VCaP (cell line): ENCODE results near the gene CIBAR2.

Source experiments
- H3K27ac ChIP-seq: fragments of 450-650 bp; 2 replicates; pipeline ENCODE4 v1.5.1; 2017
- CTCF ChIP-seq: fragments of 450-650 bp; conservative IDR thresholded peaks from 2 replicates; pipeline ENCODE4 v1.5.1; 2017; ENCODE audit warnings: mild to moderate bottlenecking, moderate library complexity

Gene CIBAR2

DNA sequence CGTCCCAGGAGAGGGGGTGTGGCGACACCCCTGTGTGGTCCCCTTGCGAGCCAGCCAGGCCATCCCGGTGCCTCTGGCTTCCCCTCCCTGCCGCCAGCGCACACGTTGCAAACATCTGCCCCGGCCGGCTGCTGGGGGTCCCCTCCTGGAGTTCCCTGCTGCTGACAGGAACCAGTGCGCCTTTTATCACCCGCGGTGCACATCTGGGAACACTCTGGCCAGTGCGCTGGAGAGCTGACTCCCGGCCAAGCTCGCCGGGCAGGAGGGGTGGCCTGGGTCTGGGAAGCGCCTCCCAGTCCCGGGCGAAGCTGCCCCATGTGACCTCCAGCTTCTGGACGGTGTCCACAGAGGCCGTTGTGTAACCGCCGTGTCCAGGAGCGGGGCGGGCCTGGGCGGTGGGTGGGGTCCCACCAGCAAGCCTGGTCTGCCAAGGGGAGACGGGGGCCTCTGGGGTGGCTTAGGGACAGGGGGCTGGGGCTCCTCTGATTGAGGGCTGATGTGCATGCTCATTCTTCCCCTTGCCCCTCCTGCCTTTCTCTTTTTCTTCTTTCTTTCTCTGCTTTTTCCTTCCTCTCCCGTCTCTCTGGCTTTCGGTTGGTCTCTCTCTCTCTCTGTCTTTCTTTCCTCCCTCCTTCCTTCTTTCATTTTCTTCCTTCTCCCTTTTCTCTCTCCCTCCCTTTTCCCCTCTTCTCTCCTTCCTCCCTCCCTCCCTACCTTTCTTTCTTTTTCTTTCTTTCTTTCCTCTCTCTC lies 25.2 kb upstream of the CIBAR2 start:
- peak overlapping the region; percentile 7; the same call in 1 of the 2 replicates for H3K27ac ChIP-seq
- TF ChIP-seq CTCF, result no peak

DNA sequence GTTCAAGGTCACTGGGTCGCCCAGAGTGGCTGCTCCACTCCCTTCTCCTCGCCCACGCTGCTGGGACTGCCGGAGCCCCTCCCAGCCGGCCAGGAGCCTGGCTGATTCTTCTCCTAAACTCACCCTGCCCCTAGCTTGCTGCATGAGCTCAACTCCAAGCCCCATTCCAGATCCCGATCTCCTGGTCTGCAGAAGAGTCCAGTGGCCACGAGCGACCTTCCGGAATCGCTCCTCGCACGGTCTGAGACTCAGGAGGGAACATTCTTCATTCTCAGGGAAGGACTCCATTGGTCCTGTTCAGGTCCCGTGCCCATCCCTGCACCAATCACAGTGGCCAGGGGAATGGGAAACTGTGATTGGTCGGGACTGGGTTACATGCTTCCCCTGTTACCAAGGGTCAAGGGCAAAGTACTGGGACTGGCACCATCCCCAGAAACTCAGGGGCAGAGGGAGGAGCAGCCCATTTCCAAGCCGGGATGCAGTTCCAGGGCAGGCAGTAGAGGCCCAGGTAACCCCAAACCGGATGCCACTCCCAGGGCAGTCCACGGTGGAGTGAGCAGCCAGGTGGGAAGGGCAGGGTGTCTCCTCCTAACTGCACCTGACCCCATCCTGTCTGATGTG lies 24.5 kb upstream of the CIBAR2 start:
- TF ChIP-seq CTCF, result no peak
- no peak overlapping the region for H3K27ac ChIP-seq

DNA sequence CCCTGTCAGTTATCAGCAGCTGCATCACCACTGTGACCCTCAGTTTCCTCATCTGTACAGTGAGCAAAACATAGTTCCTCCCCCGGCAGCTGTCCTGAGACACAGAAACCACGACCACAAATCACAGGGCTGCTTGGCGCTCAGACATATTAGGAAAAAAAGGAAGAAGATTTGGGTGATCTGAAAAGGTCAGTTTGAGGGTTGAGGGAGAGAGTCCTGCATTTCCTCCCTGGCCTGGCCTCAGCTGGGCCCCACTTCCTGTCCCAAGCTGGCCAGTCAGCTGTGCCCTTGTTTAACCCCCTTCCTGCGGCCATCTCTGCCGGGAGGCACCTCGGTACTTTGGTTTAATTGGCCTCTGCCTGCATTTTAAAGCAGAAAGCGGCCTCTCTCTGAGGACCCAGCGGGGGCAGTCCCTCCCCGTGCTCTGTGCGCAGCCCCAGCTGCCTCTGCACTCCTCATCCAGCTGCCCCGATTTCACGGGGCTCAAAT lies 24.0 kb upstream of the CIBAR2 start:
- H3K27ac ChIP-seq, result no peak overlapping the region
- no peak for TF ChIP-seq CTCF

DNA sequence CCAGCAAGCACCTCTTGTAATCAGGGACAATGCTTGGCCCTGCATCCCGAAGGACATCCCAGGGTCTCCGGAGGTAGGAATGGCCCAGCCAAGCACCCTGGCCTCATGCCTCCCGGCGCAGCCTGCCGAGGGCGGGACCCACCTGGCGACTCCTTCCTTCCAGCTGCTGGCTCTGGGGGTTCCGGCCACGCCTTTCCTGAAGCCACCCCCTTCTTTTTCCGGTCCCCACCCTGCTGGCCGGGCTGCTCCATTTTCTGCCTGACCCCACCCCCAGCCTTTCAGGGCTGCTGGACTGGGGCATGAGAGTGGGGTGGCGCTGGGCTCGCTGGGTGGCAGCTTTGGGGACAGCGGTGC lies 22.5 kb upstream of the CIBAR2 start:
- no peak overlapping the region for H3K27ac ChIP-seq
- TF ChIP-seq CTCF, result no peak

DNA sequence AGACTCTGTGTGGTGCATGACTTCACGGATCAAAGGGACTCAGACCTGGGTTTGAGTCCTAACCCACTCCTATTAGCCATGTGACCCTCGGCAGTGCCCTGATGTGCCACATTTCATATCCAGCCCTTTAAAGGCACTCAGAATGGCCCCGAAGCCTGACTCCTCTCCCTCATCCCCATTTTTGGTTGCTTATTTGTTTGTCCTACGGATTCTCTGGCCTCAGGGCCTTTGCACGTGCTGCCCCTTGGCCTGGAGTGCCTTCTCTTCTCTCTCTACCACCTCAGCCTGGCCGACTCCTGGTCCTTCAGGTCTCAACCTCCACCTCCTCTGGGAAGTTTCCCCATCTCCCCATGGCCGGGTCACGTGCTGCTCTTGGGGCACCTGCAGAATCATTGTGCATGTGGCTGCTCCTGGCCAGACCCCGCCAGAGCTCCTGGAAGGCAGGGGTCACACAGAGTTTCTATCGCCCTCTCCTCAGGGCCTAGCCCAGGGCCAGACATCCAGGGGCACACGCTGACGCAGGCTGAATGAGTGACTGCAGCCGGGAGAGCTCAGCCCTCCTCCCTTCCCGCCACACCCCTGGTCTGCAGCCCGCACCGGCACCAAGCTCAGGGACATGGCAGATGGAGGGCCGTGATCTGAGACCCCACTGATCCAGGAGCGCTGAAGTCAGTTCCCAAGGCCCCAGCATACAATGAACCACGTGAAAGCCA lies 22.0 kb upstream of the CIBAR2 start:
- no peak overlapping the region for H3K27ac ChIP-seq
- TF ChIP-seq CTCF, result no peak

DNA sequence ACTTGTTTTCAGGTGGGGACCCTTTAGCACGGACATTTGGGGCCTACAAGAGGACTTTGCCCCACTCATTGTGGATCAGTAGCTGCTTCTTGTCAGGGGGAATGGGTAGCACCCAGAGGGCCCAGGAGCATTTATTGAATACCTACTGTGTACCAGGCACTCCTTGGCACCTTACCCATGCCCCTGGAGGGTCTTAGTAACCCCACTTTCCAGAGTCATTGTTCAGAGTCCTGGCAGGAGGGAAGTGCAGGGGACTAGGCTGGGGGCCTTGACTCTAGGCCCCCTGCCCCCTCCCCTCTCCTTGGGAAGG lies 21.0 kb upstream of the CIBAR2 start:
- no peak for TF ChIP-seq CTCF
- H3K27ac ChIP-seq, result no peak overlapping the region

- no peak overlapping the region for H3K27ac ChIP-seq
- TF ChIP-seq CTCF, result no peak
Measured at GRCh38 chr16:85132456-85133289, 20.4 kb upstream of the CIBAR2 start.
